ENCODE results near the gene SPTB. TPM values are rescaled to one million over a fixed set of nuclear protein-coding genes. Genes with fewer than 3 reads are reported as not detected.

The SPTB gene
- total RNA-seq, 1 experiment from 2014 or later = 2.3 TPM

- Histone ChIP-seq H3K4me1 (ENCODE audit: insufficient read depth, low read length) (peaks cover 2% of the 10 kb centered on the region), H3K9ac (ENCODE audit: low read length) (no peak overlapping the region), H3K36me3 (ENCODE audit: low read depth, low read length) (no peaks in the 10 kb centered on the region), H3F3A (ENCODE audit: low read length, unreplicated experiment) (no peaks in the 10 kb centered on the region), H3K27me3 (ENCODE audit: low read length) (peaks cover 73% of the 10 kb centered on the region), H3K4me3 (ENCODE audit: low read length) (no peak overlapping the region), H4K20me1 (ENCODE audit: low read length) (no peaks in the 10 kb centered on the region), H3K4me2 (ENCODE audit: low read length) (no peak overlapping the region), H3K9me3 (ENCODE audit: low read length) (no peaks in the 10 kb centered on the region), H3K79me2 (ENCODE audit: low read length) (no peaks in the 10 kb centered on the region), H3K27ac (ENCODE audit: low read length) (no peak overlapping the region), H3K9me2 (replicated peaks; ENCODE audit: low read length) (no peaks in the 10 kb centered on the region), H2AFZ (ENCODE audit: low read length) (no peak overlapping the region)
- DNase-seq (no peak), ATAC-seq (no peak)
- TF ChIP-seq EZH2 (IDR thresholded peaks at IDR 0.05; ENCODE audit: low read length, unreplicated experiment) = no peak
- intact Hi-C loops (cut with micrococcal nuclease) = no loop called here
- CTCF ChIA-PET = no interaction called here
- POLR2A ChIA-PET (ENCODE audit: unreplicated experiment) = no interaction called here
- BruUV-seq (replicated peaks) = no TSS peak
Measured at GRCh38 chr14:64846319-64846718, 33.4 kb downstream of the SPTB start.

DNA sequence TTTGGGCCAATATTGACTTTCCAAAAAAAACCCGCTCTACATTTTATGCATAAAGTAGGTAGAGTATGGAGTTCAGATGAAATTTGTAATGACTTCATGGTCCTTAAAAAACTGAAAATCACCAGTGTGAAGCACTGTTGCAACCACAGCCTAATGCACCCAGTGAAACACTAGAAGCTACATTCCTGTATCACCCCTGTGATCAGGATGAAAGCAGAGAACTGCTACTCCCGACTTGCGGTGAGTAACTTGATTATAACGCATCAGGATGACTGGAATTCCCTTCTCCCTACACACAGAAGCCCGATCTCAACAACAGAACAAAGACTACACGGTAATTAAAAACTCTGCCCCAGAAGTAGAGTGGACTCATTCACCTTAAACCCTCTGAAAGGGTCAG lies 33.8 kb downstream of the SPTB start:
- ATAC-seq = no peak
- H3K9ac ChIP-seq (ENCODE audit: low read length) = no peak overlapping the region
- H3K79me2 ChIP-seq (ENCODE audit: low read length) = no peaks in the 10 kb centered on the region
- intact Hi-C loops (cut with micrococcal nuclease) = no loop called here
- H3K27me3 ChIP-seq (ENCODE audit: low read length) = peaks cover 73% of the 10 kb centered on the region
- CTCF ChIA-PET = no interaction called here
- no peak overlapping the region for H2AFZ ChIP-seq (ENCODE audit: low read length)
- H4K20me1 ChIP-seq (ENCODE audit: low read length) = no peaks in the 10 kb centered on the region
- H3K4me3 ChIP-seq (ENCODE audit: low read length) = no peak overlapping the region
- no peak overlapping the region for H3K27ac ChIP-seq (ENCODE audit: low read length)
- H3K4me1 ChIP-seq (ENCODE audit: insufficient read depth, low read length) = peaks cover 6% of the 10 kb centered on the region
- H3K9me3 ChIP-seq (ENCODE audit: low read length) = no peaks in the 10 kb centered on the region
- no peak overlapping the region for H3K4me2 ChIP-seq (ENCODE audit: low read length)
- H3K9me2 ChIP-seq (replicated peaks; ENCODE audit: low read length) = no peaks in the 10 kb centered on the region
- TF ChIP-seq EZH2phosphoT487 (IDR thresholded peaks at IDR 0.05; ENCODE audit: borderline replicate concordance, low read length) = no peak
- no peak for TF ChIP-seq EZH2 (IDR thresholded peaks at IDR 0.05; ENCODE audit: low read length, unreplicated experiment)
- no peak for TF ChIP-seq CTCF (conservative IDR thresholded peaks at IDR 0.05; ENCODE audit: low read depth, low read length)
- no TSS peak for BruUV-seq (replicated peaks)
- H3K36me3 ChIP-seq (ENCODE audit: low read depth, low read length) = no peaks in the 10 kb centered on the region
- DNase-seq = no peak
- POLR2A ChIA-PET (ENCODE audit: unreplicated experiment) = no interaction called here
- no peaks in the 10 kb centered on the region for H3F3A ChIP-seq (ENCODE audit: low read length, unreplicated experiment)

- ChIA-PET CTCF (interaction anchor here (0.6 kb wide), 1 partner anchor 9 kb away, joined by 13 read pairs; no protein-coding TSS in a partner anchor), POLR2A (ENCODE audit: unreplicated experiment) (no interaction called here)
- Histone ChIP-seq H3K9me3 (ENCODE audit: low read length) (no peaks in the 10 kb centered on the region), H3K9ac (ENCODE audit: low read length) (no peak overlapping the region), H3K79me2 (ENCODE audit: low read length) (no peaks in the 10 kb centered on the region), H3K4me3 (ENCODE audit: low read length) (no peak overlapping the region), H3K36me3 (ENCODE audit: low read depth, low read length) (no peaks in the 10 kb centered on the region), H3K27ac (ENCODE audit: low read length) (no peak overlapping the region), H3F3A (ENCODE audit: low read length, unreplicated experiment) (no peaks in the 10 kb centered on the region), H3K27me3 (ENCODE audit: low read length) (peaks cover 66% of the 10 kb centered on the region), H3K4me1 (ENCODE audit: insufficient read depth, low read length) (peaks cover 11% of the 10 kb centered on the region), H3K9me2 (replicated peaks; ENCODE audit: low read length) (no peaks in the 10 kb centered on the region), H4K20me1 (ENCODE audit: low read length) (no peaks in the 10 kb centered on the region), H3K4me2 (ENCODE audit: low read length) (no peak overlapping the region), H2AFZ (ENCODE audit: low read length) (no peak overlapping the region)
- TF ChIP-seq CTCF (conservative IDR thresholded peaks at IDR 0.05; ENCODE audit: low read depth, low read length) = no peak
- intact Hi-C loops (cut with micrococcal nuclease) = no loop called here
- no peak for DNase-seq
- no TSS peak for BruUV-seq (replicated peaks)
- no peak for ATAC-seq
Measured at GRCh38 chr14:64844969-64845536, 34.7 kb downstream of the SPTB start.

All from PC-3 (cell line).